Transverse colon (tissue), 4 donors: ENCODE data around the gene TADA1. TPM values are rescaled to one million over a fixed set of nuclear protein-coding genes. Genes with fewer than 3 reads are reported as not detected.

ENCODE experiments used
- DNase-seq: peaks from one replicate; pipeline ENCODE4 v3.0.0-alpha.2; 2019
- H3K27ac ChIP-seq, 4 donors: fragments of 200-600 bp; sonication (generic); 2 replicates each; pipeline ENCODE4 v1.5.1; 2016 to 2018; ENCODE audit warnings: inconsistent platforms in 4 of 4
- H3K27me3 ChIP-seq: fragments of 200-600 bp; sonication (generic); 2 replicates; pipeline ENCODE4 v1.5.1; 2017; ENCODE audit warnings: inconsistent platforms
- H3K36me3 ChIP-seq, 4 donors: fragments of 200-600 bp; sonication (generic); 2 replicates each; pipeline ENCODE4 v1.5.1; 2017 to 2019; ENCODE audit warnings: inconsistent platforms in 4 of 4
- H3K4me1 ChIP-seq, 4 donors: fragments of 200-600 bp; sonication (generic); 2 replicates each; pipeline ENCODE4 v1.5.1; 2017 to 2020; ENCODE audit warnings: inconsistent platforms in 4 of 4
- H3K4me3 ChIP-seq, 4 donors: fragments of 200-600 bp; sonication (generic); 1 replicate in 1 of 4; 2 replicates in 3 of 4; pipeline versions ENCODE4 v1.5.1 to v1.6.1; 2017 to 2019; ENCODE audit warnings: inconsistent platforms in 4 of 4
- H3K9me3 ChIP-seq, 2 donors: fragments of 200-600 bp; sonication (generic); 2 replicates each; pipeline ENCODE4 v1.5.1; 2017 to 2019; ENCODE audit warnings: inconsistent platforms in 2 of 2
- EP300 ChIP-seq: sonication (generic); formaldehyde crosslinking; IDR thresholded peaks from one replicate; pipeline ENCODE4 v1.6.1; 2017; ENCODE audit warnings: antibody characterized with exemption, low read depth
- POLR2A ChIP-seq: fragments of 450-650 bp; IDR thresholded peaks from one replicate; pipeline ENCODE4 v1.6.1; 2016; ENCODE audit warnings: antibody characterized with exemption, mild to moderate bottlenecking, moderate library complexity
- POLR2AphosphoS5 ChIP-seq, 3 donors: sonication (generic); formaldehyde crosslinking; IDR thresholded peaks; one replicate each; pipeline ENCODE4 v1.6.1; 2016; ENCODE audit warnings: antibody characterized with exemption in 3 of 3
- WGBS, 2 donors: methylation state at CpG; one replicate each; pipeline ENCODE4 v1.1.5; 2018; ENCODE audit warnings: low coverage in 1 of 2; 5-methylcytosine and 5-hydroxymethylcytosine counted together
- in situ Hi-C, 4 donors: fragments of 200-750 bp; cut with MboI; loops; one replicate each; pipeline versions ENCODE4 v1.15.0 to v1.15.1; 2017; ENCODE audit warnings: low sequenced_read_pairs in 3 of 4, low pct_ligation_motif_present in 1 of 4, low pct_unique_long_range_greater_than_20kb in 1 of 4
- intact Hi-C: fragments of 100-400 bp; cut with DNase I; formaldehyde crosslinking; loops from one replicate; pipeline ENCODE4 v1.15.1; 2023; ENCODE audit warnings: low total_unique reads
- total RNA-seq, 4 donors: library from RNA; depleted of rRNA; stranded (reverse); fragments of >200 nt; gene quantifications; one replicate each; pipeline ENCODE4 v1.1.0, GENCODE V29; 2016
- TF ChIP-seq, protein P1 (sequence below), 5 experiments: fragments of 200-600 bp in 3 of 5; fragments of 450-650 bp in 2 of 5; sonication (generic) in 3 of 5; IDR thresholded peaks; 1 replicate in 2 of 5; 2 replicates in 3 of 5; pipeline ENCODE4 v1.5.1; 2016 to 2017; ENCODE audit warnings: antibody characterized with exemption in 5 of 5, inconsistent platforms in 3 of 5, mild to moderate bottlenecking in 2 of 5, moderate library complexity in 1 of 5

The TADA1 gene, protein sequence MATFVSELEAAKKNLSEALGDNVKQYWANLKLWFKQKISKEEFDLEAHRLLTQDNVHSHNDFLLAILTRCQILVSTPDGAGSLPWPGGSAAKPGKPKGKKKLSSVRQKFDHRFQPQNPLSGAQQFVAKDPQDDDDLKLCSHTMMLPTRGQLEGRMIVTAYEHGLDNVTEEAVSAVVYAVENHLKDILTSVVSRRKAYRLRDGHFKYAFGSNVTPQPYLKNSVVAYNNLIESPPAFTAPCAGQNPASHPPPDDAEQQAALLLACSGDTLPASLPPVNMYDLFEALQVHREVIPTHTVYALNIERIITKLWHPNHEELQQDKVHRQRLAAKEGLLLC
- total RNA-seq, result 10 to 100 TPM in 3 of 4 donors, 1 to 10 TPM in 1; 1.5 to 21.7 (median 12.0) TPM

GRCh38 chr1:166875734-166876539 is at the start of gene TADA1:
TSS of gene TADA1 (minus strand) at chr1:166876264. CDS start at chr1:166876233, 31 bp downstream.
- Histone ChIP-seq H3K4me3 (peak within 1 kb of the TSS; percentile 75 to 95 (median 84)), H3K4me1 (peaks cover 8 to 26% (median 20%) of the 10 kb centered on the region in 4 donors), H3K27me3 (no peaks in the 10 kb centered on the region), H3K27ac (peak within 1 kb of the TSS; percentile 93 to 99 (median 97)), H3K36me3 (no peaks in the 10 kb centered on the region), H3K9me3 (no peaks in the 10 kb centered on the region)
- DNase-seq, result peak; percentile 99
- intact Hi-C loops, result loop anchor here (2.0 kb wide), 1 partner anchor 41 kb away; no protein-coding TSS in a partner anchor
- TF ChIP-seq EP300 (no peak), POLR2A (peak; percentile 67), POLR2AphosphoS5 (IDR thresholded peaks at IDR 0.05) (peak; percentile 72 to 90 (median 88))
- TF ChIP-seq, protein P1, sequence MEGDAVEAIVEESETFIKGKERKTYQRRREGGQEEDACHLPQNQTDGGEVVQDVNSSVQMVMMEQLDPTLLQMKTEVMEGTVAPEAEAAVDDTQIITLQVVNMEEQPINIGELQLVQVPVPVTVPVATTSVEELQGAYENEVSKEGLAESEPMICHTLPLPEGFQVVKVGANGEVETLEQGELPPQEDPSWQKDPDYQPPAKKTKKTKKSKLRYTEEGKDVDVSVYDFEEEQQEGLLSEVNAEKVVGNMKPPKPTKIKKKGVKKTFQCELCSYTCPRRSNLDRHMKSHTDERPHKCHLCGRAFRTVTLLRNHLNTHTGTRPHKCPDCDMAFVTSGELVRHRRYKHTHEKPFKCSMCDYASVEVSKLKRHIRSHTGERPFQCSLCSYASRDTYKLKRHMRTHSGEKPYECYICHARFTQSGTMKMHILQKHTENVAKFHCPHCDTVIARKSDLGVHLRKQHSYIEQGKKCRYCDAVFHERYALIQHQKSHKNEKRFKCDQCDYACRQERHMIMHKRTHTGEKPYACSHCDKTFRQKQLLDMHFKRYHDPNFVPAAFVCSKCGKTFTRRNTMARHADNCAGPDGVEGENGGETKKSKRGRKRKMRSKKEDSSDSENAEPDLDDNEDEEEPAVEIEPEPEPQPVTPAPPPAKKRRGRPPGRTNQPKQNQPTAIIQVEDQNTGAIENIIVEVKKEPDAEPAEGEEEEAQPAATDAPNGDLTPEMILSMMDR (IDR thresholded peaks at IDR 0.05), result no peak
- 1% methylated on average over 48 of the region's 84 CpGs; no CpG with 5 or more reads in 1 of the 2 donors for WGBS, 2 donors
- in situ Hi-C loops, result loop anchor here in 2 of 4 donors (25.0 kb wide), 2 partner anchors 561 to 661 kb away; no protein-coding TSS in a partner anchor

GRCh38 chr1:166924823-166925541 is 48.9 kb upstream of the TADA1 start:
- Histone ChIP-seq H3K36me3 (no peaks in the 10 kb centered on the region), H3K27me3 (peaks cover 21% of the 10 kb centered on the region), H3K4me3 (no peak overlapping the region), H3K4me1 (peaks cover 0 to 19% (median 8%) of the 10 kb centered on the region in 4 donors), H3K27ac (no peak overlapping the region), H3K9me3 (no peaks in the 10 kb centered on the region)
- in situ Hi-C loops, result loop anchor here in 1 of 4 donors (10.0 kb wide), 1 partner anchor 130 kb away; no protein-coding TSS in a partner anchor
- TF ChIP-seq, protein P1 (IDR thresholded peaks at IDR 0.05), result no peak
- TF ChIP-seq POLR2AphosphoS5 (IDR thresholded peaks at IDR 0.05) (no peak), POLR2A (no peak), EP300 (no peak)
- intact Hi-C loops, result no loop called here
- DNase-seq, result no peak
- WGBS, 2 donors, result 55% methylated on average over 3 of the region's 3 CpGs; no CpG with 5 or more reads in 1 of the 2 donors

GRCh38 chr1:166920561-166921475 is 44.8 kb upstream of the TADA1 start:
- H3K27ac ChIP-seq, result peak overlapping the region in 2 of 4 donors; percentile 8 to 52

More at GRCh38 chr1:166920561-166921475, 44.8 kb upstream of the TADA1 start:
- H3K4me3 ChIP-seq, result peak overlapping the region; percentile 10 to 50 (median 36)
- H3K4me1 ChIP-seq, result peaks cover 0 to 19% (median 8%) of the 10 kb centered on the region in 4 donors
- H3K27me3 ChIP-seq, result peaks cover 44% of the 10 kb centered on the region
- DNase-seq, result no peak
- 14 to 40% methylated on average over 5 to 49 of the region's 113 CpGs for WGBS, 2 donors
- in situ Hi-C loops (loop anchor here in 1 of 4 donors (10.0 kb wide), 1 partner anchor 134 kb away; no protein-coding TSS in a partner anchor), intact Hi-C loops (no loop called here)
- no peaks in the 10 kb centered on the region for H3K9me3 ChIP-seq
- TF ChIP-seq EP300, result no peak
- no peak for TF ChIP-seq POLR2AphosphoS5 (IDR thresholded peaks at IDR 0.05)
- TF ChIP-seq POLR2A, result no peak
- TF ChIP-seq, protein P1 (IDR thresholded peaks at IDR 0.05), result no peak
- H3K36me3 ChIP-seq, result no peaks in the 10 kb centered on the region
